HL-60 (cell line): Measurements from ENCODE around the gene OS9.

Experiments
- GABPA ChIP-seq: IDR thresholded peaks from 2 replicates; pipeline ENCODE4 v1.6.1; 2012; ENCODE audit warnings: low read depth
- POLR2AphosphoS5 ChIP-seq: IDR thresholded peaks from 2 replicates; pipeline ENCODE4 v1.6.1; 2012; ENCODE audit warnings: low read depth

- TF ChIP-seq POLR2AphosphoS5 (no peak), GABPA (no peak)
These were observed 31.2 kb downstream of the OS9 start for GRCh38 chr12:57724936-57725740.
